Measurements from ENCODE around the gene RYK.

GRCh38 chr3:134132961-134133360, 117.7 kb downstream of the RYK start:
- TF ChIP-seq CTCF (IDR thresholded peaks at IDR 0.05) (no peak), POLR2A (IDR thresholded peaks at IDR 0.05) (no peak)
